Natural killer cell (primary cell): Measurements from ENCODE around the gene MED8. TPM values are rescaled to one million over a fixed set of nuclear protein-coding genes. Genes with fewer than 3 reads are reported as not detected.

Experiments used
- ATAC-seq, 3 donors: fragments of 150-1000 bp in 2 of 3; fragments of 200-7000 bp in 1 of 3; cut with Tn5 transposase; 1 replicate in 1 of 3; 2 replicates in 2 of 3; pipeline ENCODE4 v1.10.0; 2021; ENCODE audit warnings: mild to moderate bottlenecking in 2 of 3, moderate library complexity in 2 of 3
- DNase-seq, 2 donors: peaks; one replicate each; pipeline versions ENCODE4 v3.0.0 to v3.0.0-alpha.2; 2013 to 2021; ENCODE audit warnings: mixed read lengths in 1 of 2
- H3K27ac ChIP-seq: one replicate; pipeline ENCODE4 v1.5.1; 2013; ENCODE audit warnings: mild to moderate bottlenecking, low read length
- H3K27me3 ChIP-seq: one replicate; pipeline ENCODE4 v1.6.1; 2013; ENCODE audit warnings: low read length; ENCODE audit not compliant: control insufficient read depth, insufficient read depth
- H3K36me3 ChIP-seq: one replicate; pipeline ENCODE4 v1.6.1; 2013; ENCODE audit warnings: low read length; ENCODE audit not compliant: control insufficient read depth, insufficient read depth
- H3K4me1 ChIP-seq: one replicate; pipeline ENCODE4 v1.6.1; 2013; ENCODE audit warnings: low read length; ENCODE audit not compliant: control insufficient read depth, insufficient read depth
- H3K4me3 ChIP-seq: one replicate; pipeline ENCODE4 v1.5.1; 2013; ENCODE audit warnings: low read length
- H3K9me3 ChIP-seq: one replicate; pipeline ENCODE4 v1.6.1; 2013; ENCODE audit warnings: low read length; ENCODE audit not compliant: control insufficient read depth, insufficient read depth
- H3K27ac Mint-ChIP-seq, 2 donors: one replicate each; pipeline ENCODE4 v1.8.0; 2022; ENCODE audit warnings: mild to moderate bottlenecking in 2 of 2, mixed read lengths in 2 of 2, moderate library complexity in 1 of 2
- H3K27me3 Mint-ChIP-seq, 2 donors: one replicate each; pipeline ENCODE4 v1.8.0; 2022; ENCODE audit warnings: low read depth in 2 of 2, mixed read lengths in 2 of 2
- H3K36me3 Mint-ChIP-seq: one replicate; pipeline ENCODE4 v1.8.0; 2022; ENCODE audit warnings: mixed read lengths
- H3K4me1 Mint-ChIP-seq, 2 donors: one replicate each; pipeline ENCODE4 v1.8.0; 2022; ENCODE audit warnings: mixed read lengths in 2 of 2
- H3K4me3 Mint-ChIP-seq: one replicate; pipeline ENCODE4 v1.8.0; 2022; ENCODE audit warnings: mild to moderate bottlenecking, moderate library complexity, mixed read lengths
- H3K9me3 Mint-ChIP-seq, 2 donors: one replicate each; pipeline ENCODE4 v1.8.0; 2022; ENCODE audit warnings: mixed read lengths in 2 of 2
- WGBS: methylation state at CpG from one replicate; pipeline ENCODE4 v1.1.7; 2013; ENCODE audit warnings: missing lambda C conversion rate; ENCODE audit not compliant: insufficient coverage; 5-methylcytosine and 5-hydroxymethylcytosine counted together
- intact Hi-C: fragments of 100-400 bp; cut with micrococcal nuclease; formaldehyde crosslinking; loops from one replicate; pipeline ENCODE4 v1.14.2; 2022
- total RNA-seq, 4 donors: library from RNA; stranded (reverse); fragments of 120-200 nt in 1 of 4; gene quantifications; one replicate each; pipeline versions ENCODE4 v1.2.3 to v1.2.4, GENCODE V29; 2013 to 2022
- TF ChIP-seq, protein P1 (sequence below): fragments of 200-600 bp; IDR thresholded peaks from one replicate; pipeline ENCODE4 v1.8.0; 2022; ENCODE audit warnings: antibody characterized with exemption

MED8 gene
- total RNA-seq, 3 donors from 2014 or later (not counting 1 experiment from before 2014, with no cell fraction given) = 17.8 to 26.8 (median 22.0) TPM

DNA sequence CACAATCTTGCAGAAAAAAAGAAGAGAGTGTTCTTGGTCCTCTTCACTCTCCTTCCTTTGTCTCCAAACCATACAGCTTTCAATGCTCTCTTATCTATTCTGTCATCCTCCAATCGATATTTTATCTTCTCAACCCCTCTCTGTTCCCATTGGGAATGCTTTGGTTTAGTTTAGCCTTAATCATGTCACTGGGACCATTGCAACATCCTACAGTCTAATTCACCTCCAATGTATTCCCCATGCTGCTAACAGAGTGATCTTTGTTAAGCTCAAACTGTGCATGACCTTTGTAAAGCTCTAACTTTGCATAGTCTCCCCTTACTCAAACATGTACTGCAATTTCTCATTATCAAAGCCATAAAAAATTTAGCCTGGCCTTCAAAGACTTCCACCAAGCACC is 49.0 kb downstream of the MED8 start:
- TF ChIP-seq, protein P1, sequence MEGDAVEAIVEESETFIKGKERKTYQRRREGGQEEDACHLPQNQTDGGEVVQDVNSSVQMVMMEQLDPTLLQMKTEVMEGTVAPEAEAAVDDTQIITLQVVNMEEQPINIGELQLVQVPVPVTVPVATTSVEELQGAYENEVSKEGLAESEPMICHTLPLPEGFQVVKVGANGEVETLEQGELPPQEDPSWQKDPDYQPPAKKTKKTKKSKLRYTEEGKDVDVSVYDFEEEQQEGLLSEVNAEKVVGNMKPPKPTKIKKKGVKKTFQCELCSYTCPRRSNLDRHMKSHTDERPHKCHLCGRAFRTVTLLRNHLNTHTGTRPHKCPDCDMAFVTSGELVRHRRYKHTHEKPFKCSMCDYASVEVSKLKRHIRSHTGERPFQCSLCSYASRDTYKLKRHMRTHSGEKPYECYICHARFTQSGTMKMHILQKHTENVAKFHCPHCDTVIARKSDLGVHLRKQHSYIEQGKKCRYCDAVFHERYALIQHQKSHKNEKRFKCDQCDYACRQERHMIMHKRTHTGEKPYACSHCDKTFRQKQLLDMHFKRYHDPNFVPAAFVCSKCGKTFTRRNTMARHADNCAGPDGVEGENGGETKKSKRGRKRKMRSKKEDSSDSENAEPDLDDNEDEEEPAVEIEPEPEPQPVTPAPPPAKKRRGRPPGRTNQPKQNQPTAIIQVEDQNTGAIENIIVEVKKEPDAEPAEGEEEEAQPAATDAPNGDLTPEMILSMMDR = no peak
- no peaks in the 10 kb centered on the region for H3K9me3 ChIP-seq
- no peaks in the 10 kb centered on the region for H3K27me3 ChIP-seq
- Mint-ChIP-seq H3K9me3 (no peaks in the 10 kb centered on the region), H3K27me3 (no peaks in the 10 kb centered on the region), H3K36me3 (no peaks in the 10 kb centered on the region), H3K4me1 (no peaks in the 10 kb centered on the region), H3K27ac (no peak overlapping the region), H3K4me3 (no peak overlapping the region)
- H3K27ac ChIP-seq = no peak overlapping the region
- 67% methylated on average over 1 of the region's 1 CpG for WGBS
- intact Hi-C loops = no loop called here
- DNase-seq = no peak
- H3K36me3 ChIP-seq = no peaks in the 10 kb centered on the region
- no peaks in the 10 kb centered on the region for H3K4me1 ChIP-seq
- H3K4me3 ChIP-seq = no peak overlapping the region
- no peak for ATAC-seq

DNA sequence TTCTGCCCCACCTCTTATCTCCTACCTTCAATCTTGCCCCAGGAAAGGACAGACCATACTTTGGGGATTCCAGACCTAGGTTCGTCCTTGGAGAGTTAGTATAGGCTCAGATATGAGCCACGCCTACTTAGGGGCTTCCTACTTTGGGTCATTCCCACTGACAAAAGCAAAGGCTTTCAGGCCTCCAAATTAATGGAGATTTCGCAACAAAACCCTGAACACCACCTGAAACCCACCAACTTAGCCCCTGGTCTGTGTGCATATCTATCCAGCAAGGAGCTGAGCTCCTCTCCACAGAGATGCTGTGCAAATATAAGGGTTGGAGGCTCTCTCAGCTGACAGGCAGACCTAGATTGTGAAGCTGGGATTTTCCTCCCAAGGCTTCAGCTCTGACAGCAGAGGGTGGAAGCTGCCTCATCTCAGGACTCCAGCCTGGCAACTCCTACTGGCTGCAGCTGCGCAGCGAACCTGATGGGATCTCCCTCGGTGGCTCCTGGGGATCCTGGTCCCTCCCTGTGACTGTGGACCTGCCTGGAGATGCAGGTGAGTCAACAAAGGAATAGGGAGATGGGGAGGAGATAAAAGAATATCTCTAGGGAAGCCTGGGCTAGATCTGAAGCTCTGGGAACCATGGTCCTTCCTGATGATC is 49.9 kb downstream of the MED8 start:
- Mint-ChIP-seq H3K9me3 (no peaks in the 10 kb centered on the region), H3K4me1 (no peaks in the 10 kb centered on the region), H3K27me3 (no peaks in the 10 kb centered on the region), H3K4me3 (no peak overlapping the region), H3K27ac (no peak overlapping the region), H3K36me3 (no peaks in the 10 kb centered on the region)
- Histone ChIP-seq H3K27ac (no peak overlapping the region), H3K4me3 (no peak overlapping the region), H3K27me3 (no peaks in the 10 kb centered on the region), H3K36me3 (no peaks in the 10 kb centered on the region), H3K4me1 (no peaks in the 10 kb centered on the region), H3K9me3 (no peaks in the 10 kb centered on the region)
- intact Hi-C loops = no loop called here
- TF ChIP-seq, protein P1 = no peak
- no peak for ATAC-seq
- no peak for DNase-seq
- WGBS = 88% methylated on average over 6 of the region's 6 CpGs

GRCh38 chr1:43338001-43338400 is 51.6 kb downstream of the MED8 start:
- intact Hi-C loops = no loop called here

More at GRCh38 chr1:43338001-43338400, 51.6 kb downstream of the MED8 start:
- no peak for DNase-seq
- Histone ChIP-seq H3K27ac (no peak overlapping the region), H3K27me3 (no peaks in the 10 kb centered on the region), H3K36me3 (no peaks in the 10 kb centered on the region), H3K4me1 (no peaks in the 10 kb centered on the region), H3K9me3 (no peaks in the 10 kb centered on the region), H3K4me3 (no peak overlapping the region)
- TF ChIP-seq, protein P1 = no peak
- 47% methylated on average over 5 of the region's 5 CpGs for WGBS
- H3K9me3 Mint-ChIP-seq = no peaks in the 10 kb centered on the region
- H3K27ac Mint-ChIP-seq = no peak overlapping the region
- H3K36me3 Mint-ChIP-seq = no peaks in the 10 kb centered on the region
- no peak for ATAC-seq
- H3K27me3 Mint-ChIP-seq = no peaks in the 10 kb centered on the region
- H3K4me1 Mint-ChIP-seq = no peaks in the 10 kb centered on the region
- no peak overlapping the region for H3K4me3 Mint-ChIP-seq
